Ascending aorta (tissue), 2 donors: ENCODE results near the gene TRIP10. TPM values are rescaled to one million over a fixed set of nuclear protein-coding genes. Genes with fewer than 3 reads are reported as not detected.

Experiments used
- DNase-seq, 2 donors: peaks; one replicate each; pipeline ENCODE4 v3.0.0-alpha.2; 2019; ENCODE audit warnings: low spot score in 2 of 2
- H3K27ac ChIP-seq, 2 donors: fragments of 200-600 bp; sonication (generic); one replicate each; pipeline ENCODE4 v1.5.1; 2016 to 2017; ENCODE audit warnings: mild to moderate bottlenecking in 1 of 2
- H3K27me3 ChIP-seq: fragments of 200-600 bp; sonication (generic); one replicate; pipeline ENCODE4 v1.5.1; 2017
- H3K36me3 ChIP-seq, 2 donors: fragments of 200-600 bp; sonication (generic); one replicate each; pipeline ENCODE4 v1.5.1; 2016
- H3K4me1 ChIP-seq, 2 donors: fragments of 200-600 bp; sonication (generic); one replicate each; pipeline ENCODE4 v1.5.1; 2016 to 2017; ENCODE audit warnings: mild to moderate bottlenecking in 1 of 2
- H3K4me3 ChIP-seq, 2 donors: fragments of 200-600 bp; sonication (generic); one replicate each; pipeline ENCODE4 v1.5.1; 2016 to 2017; ENCODE audit warnings: mild to moderate bottlenecking in 1 of 2
- H3K9me3 ChIP-seq, 2 donors: fragments of 200-600 bp; sonication (generic); one replicate each; pipeline ENCODE4 v1.5.1; 2016
- intact Hi-C: fragments of 100-400 bp; cut with DNase I; formaldehyde crosslinking; loops from one replicate; pipeline ENCODE4 v1.15.1; 2023
- total RNA-seq: library from RNA; depleted of rRNA; stranded (reverse); fragments of >200 nt; gene quantifications from one replicate; pipeline ENCODE4 v1.1.0, GENCODE V29; 2016
- TF ChIP-seq, protein P1 (sequence below), 3 experiments: fragments of 200-600 bp in 2 of 3; fragments of 450-650 bp in 1 of 3; sonication (generic) in 2 of 3; IDR thresholded peaks; one replicate each; pipeline ENCODE4 v1.5.1; 2016 to 2019; ENCODE audit warnings: antibody characterized with exemption in 3 of 3, mild to moderate bottlenecking in 1 of 3, moderate library complexity in 1 of 3

Gene TRIP10
- total RNA-seq, 1 donor from 2014 or later: 109 TPM

DNA sequence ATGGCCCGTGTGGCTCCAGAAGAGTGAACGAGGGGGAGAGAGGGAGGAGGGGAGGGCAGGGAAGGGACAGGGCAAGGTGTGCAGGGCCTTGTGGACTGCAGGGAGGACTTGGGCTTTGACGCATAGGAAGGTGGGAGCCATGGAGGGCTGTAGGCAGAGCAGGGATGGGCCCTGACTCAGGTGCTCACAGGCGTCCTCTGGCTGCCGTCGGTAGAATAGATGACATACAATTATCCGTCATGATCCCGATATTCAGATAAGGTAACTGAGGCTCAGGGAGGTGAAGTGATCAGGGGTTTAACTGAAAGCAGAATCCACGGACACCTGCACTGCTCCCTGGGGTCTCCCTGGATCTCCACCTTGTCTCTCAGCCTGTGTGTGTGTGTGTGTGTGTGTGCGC is 22.4 kb upstream of the TRIP10 start:
- Histone ChIP-seq H3K4me3 (no peak overlapping the region), H3K27ac (no peak overlapping the region), H3K4me1 (no peaks in the 10 kb centered on the region), H3K9me3 (no peaks in the 10 kb centered on the region), H3K27me3 (no peaks in the 10 kb centered on the region), H3K36me3 (no peaks in the 10 kb centered on the region)
- DNase-seq: no peak
- TF ChIP-seq, protein P1, sequence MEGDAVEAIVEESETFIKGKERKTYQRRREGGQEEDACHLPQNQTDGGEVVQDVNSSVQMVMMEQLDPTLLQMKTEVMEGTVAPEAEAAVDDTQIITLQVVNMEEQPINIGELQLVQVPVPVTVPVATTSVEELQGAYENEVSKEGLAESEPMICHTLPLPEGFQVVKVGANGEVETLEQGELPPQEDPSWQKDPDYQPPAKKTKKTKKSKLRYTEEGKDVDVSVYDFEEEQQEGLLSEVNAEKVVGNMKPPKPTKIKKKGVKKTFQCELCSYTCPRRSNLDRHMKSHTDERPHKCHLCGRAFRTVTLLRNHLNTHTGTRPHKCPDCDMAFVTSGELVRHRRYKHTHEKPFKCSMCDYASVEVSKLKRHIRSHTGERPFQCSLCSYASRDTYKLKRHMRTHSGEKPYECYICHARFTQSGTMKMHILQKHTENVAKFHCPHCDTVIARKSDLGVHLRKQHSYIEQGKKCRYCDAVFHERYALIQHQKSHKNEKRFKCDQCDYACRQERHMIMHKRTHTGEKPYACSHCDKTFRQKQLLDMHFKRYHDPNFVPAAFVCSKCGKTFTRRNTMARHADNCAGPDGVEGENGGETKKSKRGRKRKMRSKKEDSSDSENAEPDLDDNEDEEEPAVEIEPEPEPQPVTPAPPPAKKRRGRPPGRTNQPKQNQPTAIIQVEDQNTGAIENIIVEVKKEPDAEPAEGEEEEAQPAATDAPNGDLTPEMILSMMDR (IDR thresholded peaks at IDR 0.05): no peak
- intact Hi-C loops: no loop called here

DNA sequence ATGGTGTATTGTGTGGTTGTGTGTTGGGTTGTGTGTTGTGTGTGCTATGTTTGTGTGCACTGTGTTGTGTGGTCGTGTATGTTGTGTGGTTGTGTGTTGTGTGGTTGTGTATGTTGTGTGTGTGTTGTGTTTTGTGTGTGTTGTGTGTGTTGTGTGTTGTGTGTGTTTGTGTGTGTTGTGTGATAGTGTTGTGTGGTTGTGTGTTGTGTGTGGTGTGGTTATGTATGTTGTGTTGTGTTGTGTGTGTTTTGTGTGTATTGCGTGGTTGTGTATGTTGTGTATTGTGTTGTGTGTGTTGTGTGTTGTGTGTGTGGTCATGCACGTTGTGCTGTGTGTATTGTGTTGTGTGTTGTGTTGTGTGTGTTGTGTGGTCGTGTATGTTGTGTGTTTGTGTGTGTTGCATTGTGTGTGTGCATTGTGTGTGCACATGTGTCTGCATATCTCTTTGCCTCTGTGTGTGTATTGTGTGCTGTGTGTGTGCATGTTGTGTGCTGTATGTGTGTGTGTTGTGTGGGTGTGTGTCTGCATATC is 22.0 kb upstream of the TRIP10 start:
- no peak overlapping the region for H3K4me3 ChIP-seq
- H3K27me3 ChIP-seq: no peaks in the 10 kb centered on the region
- TF ChIP-seq, protein P1 (IDR thresholded peaks at IDR 0.05): no peak
- no peak for DNase-seq
- intact Hi-C loops: no loop called here
- H3K4me1 ChIP-seq: no peaks in the 10 kb centered on the region
- H3K27ac ChIP-seq: no peak overlapping the region
- no peaks in the 10 kb centered on the region for H3K9me3 ChIP-seq
- no peaks in the 10 kb centered on the region for H3K36me3 ChIP-seq

DNA sequence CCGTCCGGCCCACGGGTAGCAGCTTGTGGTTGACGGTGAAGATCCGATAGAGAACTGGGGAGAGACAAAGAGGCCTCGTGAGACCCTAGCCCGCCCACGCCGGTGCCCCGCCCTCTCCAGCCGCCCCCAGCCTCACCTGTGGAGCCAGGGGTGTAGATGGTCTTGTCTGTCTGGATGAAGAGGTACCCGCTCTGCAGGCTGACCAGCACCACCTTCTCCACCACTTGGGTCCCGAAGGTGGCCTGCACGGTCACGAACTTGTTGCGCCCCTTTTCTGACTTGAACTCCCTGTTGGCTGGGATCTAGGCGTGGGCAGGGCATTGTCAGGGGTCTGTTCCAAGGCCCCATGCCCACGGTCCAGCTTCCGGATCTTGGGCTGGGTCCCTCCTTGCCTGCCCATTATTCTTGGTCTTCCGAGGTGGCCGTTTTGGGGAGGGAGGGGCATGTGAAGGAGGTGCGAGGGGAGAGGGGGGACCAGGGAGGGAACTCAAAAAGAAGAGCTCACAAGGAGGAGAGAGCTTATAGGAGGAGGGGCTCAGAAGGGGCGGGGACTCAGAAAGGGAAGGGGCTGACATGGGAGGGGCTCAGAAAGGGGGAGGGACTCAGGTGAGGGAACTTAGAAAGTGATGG is 21.3 kb upstream of the TRIP10 start:
- Histone ChIP-seq H3K4me1 (peaks cover 0 to 2% of the 10 kb centered on the region in 2 donors), H3K36me3 (no peaks in the 10 kb centered on the region), H3K27ac (no peak overlapping the region), H3K27me3 (no peaks in the 10 kb centered on the region), H3K9me3 (no peaks in the 10 kb centered on the region), H3K4me3 (no peak overlapping the region)
- intact Hi-C loops: no loop called here
- TF ChIP-seq, protein P1 (IDR thresholded peaks at IDR 0.05): no peak
- DNase-seq: no peak

DNA sequence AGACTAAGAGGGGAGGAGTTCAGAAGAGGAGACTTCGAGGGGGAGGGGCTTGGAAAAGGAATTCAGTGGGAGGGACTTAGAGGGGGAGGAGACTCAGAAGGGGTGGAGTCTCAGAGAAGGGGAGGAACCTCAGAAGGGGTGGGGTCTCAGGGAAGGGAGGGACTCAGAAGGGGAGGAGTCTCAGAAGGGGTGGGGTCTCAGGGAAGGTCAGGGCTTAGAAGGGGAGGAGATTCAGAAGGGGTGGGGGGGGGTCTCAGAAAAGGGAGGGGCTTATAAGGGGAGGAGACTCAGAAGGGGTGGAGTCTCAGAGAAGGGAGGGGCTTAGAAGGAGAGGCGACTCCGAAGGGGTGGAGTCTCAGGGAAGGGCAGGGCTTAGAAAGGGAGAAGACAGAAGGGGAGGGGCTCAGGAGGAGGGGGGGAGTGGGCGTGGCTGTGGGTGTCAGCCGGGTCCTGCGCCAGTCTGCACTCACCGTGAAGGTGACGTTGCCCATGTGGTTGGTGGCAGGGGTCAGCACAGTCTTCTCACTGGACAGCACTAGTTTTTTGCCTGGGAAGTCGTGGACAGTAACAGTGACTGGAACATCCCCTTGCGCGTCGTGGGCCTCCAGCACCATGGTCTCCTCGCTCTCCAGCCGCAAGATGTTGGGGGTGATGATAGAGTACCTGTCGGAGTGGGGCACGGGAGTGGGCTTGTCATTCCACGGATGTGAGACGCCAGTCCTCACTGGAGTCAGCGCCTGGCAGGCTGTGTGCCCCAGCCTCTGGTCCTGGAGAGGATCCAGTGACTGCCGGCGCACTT is 20.5 kb upstream of the TRIP10 start:
- Histone ChIP-seq H3K4me1 (peaks cover 0 to 3% of the 10 kb centered on the region in 2 donors), H3K36me3 (no peaks in the 10 kb centered on the region), H3K27me3 (no peaks in the 10 kb centered on the region), H3K9me3 (no peaks in the 10 kb centered on the region), H3K4me3 (peak overlapping the region in 1 of 2 donors; percentile 19), H3K27ac (no peak overlapping the region)
- TF ChIP-seq, protein P1 (IDR thresholded peaks at IDR 0.05): no peak
- intact Hi-C loops: no loop called here
- no peak for DNase-seq

DNA sequence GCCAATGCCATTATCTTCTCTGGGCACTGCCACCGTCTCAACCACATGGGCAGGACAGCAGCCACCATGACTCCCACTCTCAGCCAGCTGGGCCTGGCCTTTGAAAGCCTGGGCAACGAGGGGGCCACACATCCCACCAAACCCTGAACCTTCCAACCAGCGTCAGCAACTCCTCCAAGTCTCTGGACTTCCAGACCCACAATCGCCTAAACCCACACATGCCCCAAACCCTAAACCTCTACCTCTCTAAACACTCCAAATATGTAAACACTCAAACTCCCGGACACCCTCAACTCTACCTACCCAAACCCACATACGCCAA is 20.0 kb upstream of the TRIP10 start:
- TF ChIP-seq, protein P1 (IDR thresholded peaks at IDR 0.05): no peak
- H3K27me3 ChIP-seq: no peaks in the 10 kb centered on the region
- intact Hi-C loops: no loop called here
- H3K36me3 ChIP-seq: no peaks in the 10 kb centered on the region
- peaks cover 0 to 3% of the 10 kb centered on the region in 2 donors for H3K4me1 ChIP-seq
- H3K9me3 ChIP-seq: no peaks in the 10 kb centered on the region
- no peak for DNase-seq
- H3K4me3 ChIP-seq: peak overlapping the region in 1 of 2 donors; percentile 19
- no peak overlapping the region for H3K27ac ChIP-seq
